H1 (cell line): ENCODE measurements around the gene ZNF69. TPM values are rescaled to one million over a fixed set of nuclear protein-coding genes. Genes with fewer than 3 reads are reported as not detected.

Source experiments
- CTCF ChIA-PET: fragments of 300-600 bp; sonication (Branson Sonifier 250); formaldehyde crosslinking; loops from one replicate; lab custom pipeline; 2021; ENCODE audit not compliant: partially characterized antibody; lab: Charles Lee
- POLR2A ChIA-PET: fragments of 300-600 bp; sonication (Branson Sonifier 250); formaldehyde crosslinking; loops from one replicate; lab custom pipeline; 2021; ENCODE audit warnings: inconsistent platforms; ENCODE audit not compliant: partially characterized antibody; lab: Charles Lee
- DNase-seq, 2 experiments: peaks; one replicate each; pipeline versions ENCODE4 v3.0.0 to v3.0.0-alpha.2; 2010 to 2022; ENCODE audit warnings: low spot score in 2 of 2, low read depth in 1 of 2, mixed read lengths in 1 of 2
- FAIRE-seq: peaks from 2 replicates; lab custom pipeline; 2011; peaks lifted over from hg19 to GRCh38; lab: Jason Lieb, UNC
- H2AFZ ChIP-seq: 2 replicates; pipeline ENCODE4 v1.8.1; 2012; ENCODE audit warnings: low read length, inconsistent platforms
- H2AK5ac ChIP-seq: 2 replicates; pipeline ENCODE4 v1.6.1; 2013; ENCODE audit warnings: low read depth, low read length
- H2BK120ac ChIP-seq: replicated peaks from 2 replicates; pipeline ENCODE3; 2013; ENCODE audit warnings: low read depth, low read length, inconsistent platforms
- H2BK12ac ChIP-seq: 2 replicates; pipeline ENCODE4 v1.6.1; 2013; ENCODE audit warnings: low read depth, low read length
- H2BK15ac ChIP-seq: 2 replicates; pipeline ENCODE4 v1.6.1; 2013; ENCODE audit warnings: low read length
- H2BK20ac ChIP-seq: 2 replicates; pipeline ENCODE4 v1.6.1; 2013; ENCODE audit warnings: low read length
- H2BK5ac ChIP-seq: 2 replicates; pipeline ENCODE4 v1.6.1; 2013; ENCODE audit warnings: low read depth, low read length
- H3K14ac ChIP-seq: 2 replicates; pipeline ENCODE4 v1.6.1; 2013; ENCODE audit warnings: inconsistent platforms; ENCODE audit not compliant: insufficient read length
- H3K18ac ChIP-seq: 2 replicates; pipeline ENCODE4 v1.6.1; 2013; ENCODE audit warnings: low read length; ENCODE audit errors: extremely low read depth
- H3K23ac ChIP-seq: 2 replicates; pipeline ENCODE4 v1.6.1; 2013; ENCODE audit warnings: inconsistent platforms; ENCODE audit not compliant: insufficient read length
- H3K23me2 ChIP-seq: 2 replicates; pipeline ENCODE4 v1.6.1; 2013; ENCODE audit warnings: low read depth, low read length
- H3K27ac ChIP-seq: 2 replicates; pipeline ENCODE4 v1.6.1; 2011; ENCODE audit warnings: low read depth, low read length, inconsistent platforms
- H3K27me3 ChIP-seq, 4 experiments: replicated peaks in 1 of 4; 1 replicate in 1 of 4; 2 replicates in 3 of 4; pipeline versions ENCODE4 v1.6.1 to v1.8.1; 2011 to 2013; ENCODE audit warnings: low read length in 3 of 4, mild to moderate bottlenecking in 3 of 4, inconsistent platforms in 2 of 4, mixed read lengths in 2 of 4, moderate library complexity in 1 of 4; ENCODE audit not compliant: control insufficient read depth in 3 of 4, insufficient read depth in 3 of 4; ENCODE audit errors: extremely low read depth in 1 of 4
- H3K36me3 ChIP-seq, 4 experiments: 2 replicates each; pipeline versions ENCODE4 v1.6.1 to v1.8.1; 2011 to 2013; ENCODE audit warnings: mild to moderate bottlenecking in 4 of 4, low read length in 3 of 4, moderate library complexity in 2 of 4, control low read depth in 1 of 4, inconsistent platforms in 1 of 4; ENCODE audit not compliant: insufficient read depth in 4 of 4, control insufficient read depth in 2 of 4
- H3K4ac ChIP-seq: replicated peaks from 2 replicates; pipeline ENCODE3; 2013; ENCODE audit warnings: low read length, low read depth, mixed read lengths, inconsistent platforms; ENCODE audit not compliant: insufficient read length
- H3K4me1 ChIP-seq, 4 experiments: replicated peaks in 1 of 4; 1 replicate in 1 of 4; 2 replicates in 3 of 4; pipeline versions ENCODE4 v1.6.1 to v1.8.1; 2011 to 2013; ENCODE audit warnings: low read length in 3 of 4, inconsistent platforms in 2 of 4, mixed read lengths in 1 of 4; ENCODE audit not compliant: insufficient read depth in 4 of 4, control insufficient read depth in 3 of 4
- H3K4me2 ChIP-seq, 2 experiments: 2 replicates each; pipeline versions ENCODE4 v1.6.1 to v1.8.1; 2011 to 2013; ENCODE audit warnings: low read depth in 2 of 2, low read length in 2 of 2, control low read depth in 1 of 2, inconsistent platforms in 1 of 2, mild to moderate bottlenecking in 1 of 2; ENCODE audit not compliant: insufficient read depth in 1 of 2
- H3K4me3 ChIP-seq, 4 experiments: fragments of 200-600, 300-600 bp in 1 of 4; sonication (generic), shearing (Covaris generic), sonication (Bioruptor Twin) in 1 of 4; 2 replicates each; pipeline versions ENCODE4 v1.5.1 to v1.8.1; 2011 to 2016; ENCODE audit warnings: low read length in 4 of 4, low read depth in 3 of 4, control low read depth in 2 of 4, inconsistent platforms in 2 of 4, mild to moderate bottlenecking in 2 of 4, mixed read lengths in 1 of 4, moderate library complexity in 1 of 4; ENCODE audit not compliant: insufficient read depth in 2 of 4; ENCODE audit errors: extremely low read depth in 1 of 4
- H3K56ac ChIP-seq: replicated peaks from 2 replicates; pipeline ENCODE3; 2013; ENCODE audit warnings: low read depth, mild to moderate bottlenecking, mixed read lengths, low read length, inconsistent platforms; ENCODE audit not compliant: insufficient read length
- H3K79me1 ChIP-seq: 2 replicates; pipeline ENCODE4 v1.6.1; 2013; ENCODE audit warnings: low read depth, low read length, control low read depth
- H3K79me2 ChIP-seq, 2 experiments: 2 replicates each; pipeline versions ENCODE4 v1.6.1 to v1.8.1; 2012 to 2013; ENCODE audit warnings: low read length in 2 of 2, mild to moderate bottlenecking in 2 of 2, inconsistent platforms in 1 of 2; ENCODE audit not compliant: insufficient read depth in 2 of 2, control insufficient read depth in 1 of 2
- H3K9ac ChIP-seq, 4 experiments: replicated peaks in 1 of 4; 1 replicate in 1 of 4; 2 replicates in 3 of 4; pipeline versions ENCODE4 v1.6.1 to v1.8.1; 2011 to 2013; ENCODE audit warnings: low read depth in 3 of 4, low read length in 3 of 4, control low read depth in 2 of 4, mild to moderate bottlenecking in 2 of 4, moderate library complexity in 2 of 4, inconsistent platforms in 1 of 4; ENCODE audit errors: extremely low read depth in 1 of 4
- H3K9me3 ChIP-seq, 2 experiments: 2 replicates each; pipeline versions ENCODE4 v1.6.1 to v1.8.1; 2012 to 2013; ENCODE audit warnings: mild to moderate bottlenecking in 2 of 2, moderate library complexity in 2 of 2, control low read depth in 1 of 2, inconsistent platforms in 1 of 2, low read depth in 1 of 2, low read length in 1 of 2, mixed read lengths in 1 of 2; ENCODE audit not compliant: insufficient read depth in 2 of 2
- H4K20me1 ChIP-seq, 2 experiments: replicated peaks in 1 of 2; 2 replicates each; pipeline versions ENCODE3 to v1.8.1; 2011 to 2013; ENCODE audit warnings: inconsistent platforms in 2 of 2, low read length in 2 of 2, mild to moderate bottlenecking in 1 of 2; ENCODE audit not compliant: insufficient read depth in 2 of 2, control insufficient read depth in 1 of 2
- H4K5ac ChIP-seq: 2 replicates; pipeline ENCODE4 v1.6.1; 2013; ENCODE audit warnings: low read length, low read depth, mixed read lengths, inconsistent platforms; ENCODE audit not compliant: insufficient read length
- H4K8ac ChIP-seq: 2 replicates; pipeline ENCODE4 v1.8.0; 2013; ENCODE audit warnings: mild to moderate bottlenecking, moderate library complexity, low read length, inconsistent platforms; ENCODE audit not compliant: insufficient read depth; ENCODE audit errors: extremely low read depth
- H4K91ac ChIP-seq: replicated peaks from 2 replicates; pipeline ENCODE3; 2013; ENCODE audit warnings: low read length, mixed read lengths, inconsistent platforms; ENCODE audit not compliant: insufficient read length
- ATF3 ChIP-seq: IDR thresholded peaks from 2 replicates; pipeline ENCODE4 v1.6.1; 2011; ENCODE audit warnings: low read depth, mild to moderate bottlenecking, low read length; ENCODE audit not compliant: insufficient read depth
- KDM5A ChIP-seq: fragments of 200-600 bp; IDR thresholded peaks from 2 replicates; pipeline ENCODE4 v1.7.1; 2012; ENCODE audit warnings: mild to moderate bottlenecking, low read length, inconsistent platforms, mixed read lengths
- RNF2 ChIP-seq: fragments of 200-900, 300-1000 bp; sonication (generic); IDR thresholded peaks from 2 replicates; pipeline ENCODE4 v1.7.1; 2016; ENCODE audit warnings: borderline replicate concordance, low read depth, mild to moderate bottlenecking, antibody characterized with exemption, low read length; ENCODE audit not compliant: poor library complexity, severe bottlenecking; ENCODE audit errors: missing control alignments
- RXRA ChIP-seq: IDR thresholded peaks from 2 replicates; pipeline ENCODE4 v1.6.1; 2011; ENCODE audit warnings: low read depth, mild to moderate bottlenecking, low read length, moderate library complexity; ENCODE audit not compliant: insufficient read depth
- WGBS, 2 experiments: shearing (Covaris generic) in 1 of 2; methylation state at CpG; one replicate each; pipeline versions ENCODE4 v1.1.6 to v1.1.7; 2013 to 2015; ENCODE audit warnings: low lambda C conversion rate in 2 of 2, mixed read lengths in 2 of 2, inconsistent platforms in 1 of 2, low coverage in 1 of 2, missing lambda C conversion rate in 1 of 2; ENCODE audit not compliant: insufficient replicate concordance in 2 of 2, insufficient coverage in 1 of 2, insufficient read length in 1 of 2; ENCODE audit errors: extremely low coverage in 1 of 2, missing lambda C conversion rate in 1 of 2; 5-methylcytosine and 5-hydroxymethylcytosine counted together
- polyA plus RNA-seq, 7 experiments: library from polyadenylated mRNA; depleted of rRNA in 3 of 7; stranded (reverse) in 5 of 7; unstranded in 2 of 7; fragments of >200 nt in 5 of 7; fragments of 200-250 nt in 2 of 7; gene quantifications; 1 replicate in 5 of 7; 2 replicates in 1 of 7; 4 replicates in 1 of 7; pipeline versions ENCODE4 v1.2.1 to v1.2.3, GENCODE V29; 2011 to 2013; ENCODE audit warnings: missing spikeins in 2 of 7, mixed read lengths in 2 of 7
- total RNA-seq: library from RNA; stranded (reverse); fragmentation: NEBNext Ultra II Directional; extraction: Animal tissue kit (Norgen Biotek cat#: 25700); gene quantifications from 2 replicates; pipeline ENCODE4 v1.2.1, GENCODE V29; 2021

Gene ZNF69
- total and polyA plus RNA-seq, 2 of the 8 experiments (the other 6 are each of a cell fraction or from before 2014, with no cell fraction given) = 5.6 to 22.8 TPM

GRCh38 chr19:11868188-11868587 is 19.4 kb upstream of the ZNF69 start:
- H3K9ac ChIP-seq = no peak overlapping the region
- no peak overlapping the region for H2BK120ac ChIP-seq
- no peak overlapping the region for H2BK15ac ChIP-seq
- ChIA-PET POLR2A (no interaction called here), CTCF (no interaction called here)
- no peak overlapping the region for H4K5ac ChIP-seq
- H2BK12ac ChIP-seq = no peak overlapping the region
- H3K27ac ChIP-seq = no peak overlapping the region
- no peaks in the 10 kb centered on the region for H3K23me2 ChIP-seq
- no peak overlapping the region for H2BK20ac ChIP-seq
- H4K20me1 ChIP-seq = no peaks in the 10 kb centered on the region
- no peak overlapping the region for H2BK5ac ChIP-seq
- no peak overlapping the region for H2AK5ac ChIP-seq
- no peak overlapping the region for H3K23ac ChIP-seq
- no peak overlapping the region for H4K91ac ChIP-seq
- no peak overlapping the region for H2AFZ ChIP-seq
- DNase-seq (no peak), FAIRE-seq (no peak)
- no peak overlapping the region for H3K18ac ChIP-seq
- WGBS, 2 experiments = 84% methylated on average over 8 of the region's 8 CpGs; no CpG with 5 or more reads in 1 of the 2 experiments
- no peak overlapping the region for H3K4me3 ChIP-seq
- no peak overlapping the region for H3K4ac ChIP-seq
- no peaks in the 10 kb centered on the region for H3K79me1 ChIP-seq
- no peak overlapping the region for H3K4me2 ChIP-seq
- H4K8ac ChIP-seq = no peak overlapping the region
- H3K56ac ChIP-seq = no peak overlapping the region
- H3K9me3 ChIP-seq = peaks cover 58 to 65% of the 10 kb centered on the region in 2 experiments
- H3K27me3 ChIP-seq = no peaks in the 10 kb centered on the region
- H3K36me3 ChIP-seq = no peaks in the 10 kb centered on the region; a peak in 1 of 8 replicates
- H3K14ac ChIP-seq = no peak overlapping the region
- H3K79me2 ChIP-seq = no peaks in the 10 kb centered on the region
- no peak for TF ChIP-seq ATF3
- TF ChIP-seq KDM5A = no peak
- no peak for TF ChIP-seq RXRA
- TF ChIP-seq RNF2 = no peak
- H3K4me1 ChIP-seq = no peaks in the 10 kb centered on the region
